H1 (cell line): ENCODE data around the gene KAT2A. TPM values are rescaled to one million over a fixed set of nuclear protein-coding genes. Genes with fewer than 3 reads are reported as not detected.

ENCODE experiments used
- CTCF ChIA-PET: fragments of 300-600 bp; sonication (Branson Sonifier 250); formaldehyde crosslinking; loops from one replicate; lab custom pipeline; 2021; ENCODE audit not compliant: partially characterized antibody; lab: Charles Lee
- POLR2A ChIA-PET: fragments of 300-600 bp; sonication (Branson Sonifier 250); formaldehyde crosslinking; loops from one replicate; lab custom pipeline; 2021; ENCODE audit warnings: inconsistent platforms; ENCODE audit not compliant: partially characterized antibody; lab: Charles Lee
- DNase-seq, 2 experiments: peaks; one replicate each; pipeline versions ENCODE4 v3.0.0 to v3.0.0-alpha.2; 2010 to 2022; ENCODE audit warnings: low spot score in 2 of 2, low read depth in 1 of 2, mixed read lengths in 1 of 2
- FAIRE-seq: peaks from 2 replicates; lab custom pipeline; 2011; peaks lifted over from hg19 to GRCh38; lab: Jason Lieb, UNC
- H2AFZ ChIP-seq: 2 replicates; pipeline ENCODE4 v1.8.1; 2012; ENCODE audit warnings: low read length, inconsistent platforms
- H2AK5ac ChIP-seq: 2 replicates; pipeline ENCODE4 v1.6.1; 2013; ENCODE audit warnings: low read depth, low read length
- H2BK120ac ChIP-seq: replicated peaks from 2 replicates; pipeline ENCODE3; 2013; ENCODE audit warnings: low read depth, low read length, inconsistent platforms
- H2BK12ac ChIP-seq: 2 replicates; pipeline ENCODE4 v1.6.1; 2013; ENCODE audit warnings: low read depth, low read length
- H2BK15ac ChIP-seq: 2 replicates; pipeline ENCODE4 v1.6.1; 2013; ENCODE audit warnings: low read length
- H2BK20ac ChIP-seq: 2 replicates; pipeline ENCODE4 v1.6.1; 2013; ENCODE audit warnings: low read length
- H2BK5ac ChIP-seq: 2 replicates; pipeline ENCODE4 v1.6.1; 2013; ENCODE audit warnings: low read depth, low read length
- H3K14ac ChIP-seq: 2 replicates; pipeline ENCODE4 v1.6.1; 2013; ENCODE audit warnings: inconsistent platforms; ENCODE audit not compliant: insufficient read length
- H3K18ac ChIP-seq: 2 replicates; pipeline ENCODE4 v1.6.1; 2013; ENCODE audit warnings: low read length; ENCODE audit errors: extremely low read depth
- H3K23ac ChIP-seq: 2 replicates; pipeline ENCODE4 v1.6.1; 2013; ENCODE audit warnings: inconsistent platforms; ENCODE audit not compliant: insufficient read length
- H3K23me2 ChIP-seq: 2 replicates; pipeline ENCODE4 v1.6.1; 2013; ENCODE audit warnings: low read depth, low read length
- H3K27ac ChIP-seq: 2 replicates; pipeline ENCODE4 v1.6.1; 2011; ENCODE audit warnings: low read depth, low read length, inconsistent platforms
- H3K27me3 ChIP-seq, 4 experiments: replicated peaks in 1 of 4; 1 replicate in 1 of 4; 2 replicates in 3 of 4; pipeline versions ENCODE4 v1.6.1 to v1.8.1; 2011 to 2013; ENCODE audit warnings: low read length in 3 of 4, mild to moderate bottlenecking in 3 of 4, inconsistent platforms in 2 of 4, mixed read lengths in 2 of 4, moderate library complexity in 1 of 4; ENCODE audit not compliant: control insufficient read depth in 3 of 4, insufficient read depth in 3 of 4; ENCODE audit errors: extremely low read depth in 1 of 4
- H3K36me3 ChIP-seq, 4 experiments: 2 replicates each; pipeline versions ENCODE4 v1.6.1 to v1.8.1; 2011 to 2013; ENCODE audit warnings: mild to moderate bottlenecking in 4 of 4, low read length in 3 of 4, moderate library complexity in 2 of 4, control low read depth in 1 of 4, inconsistent platforms in 1 of 4; ENCODE audit not compliant: insufficient read depth in 4 of 4, control insufficient read depth in 2 of 4
- H3K4ac ChIP-seq: replicated peaks from 2 replicates; pipeline ENCODE3; 2013; ENCODE audit warnings: low read length, low read depth, mixed read lengths, inconsistent platforms; ENCODE audit not compliant: insufficient read length
- H3K4me1 ChIP-seq, 4 experiments: replicated peaks in 1 of 4; 1 replicate in 1 of 4; 2 replicates in 3 of 4; pipeline versions ENCODE4 v1.6.1 to v1.8.1; 2011 to 2013; ENCODE audit warnings: low read length in 3 of 4, inconsistent platforms in 2 of 4, mixed read lengths in 1 of 4; ENCODE audit not compliant: insufficient read depth in 4 of 4, control insufficient read depth in 3 of 4
- H3K4me2 ChIP-seq, 2 experiments: 2 replicates each; pipeline versions ENCODE4 v1.6.1 to v1.8.1; 2011 to 2013; ENCODE audit warnings: low read depth in 2 of 2, low read length in 2 of 2, control low read depth in 1 of 2, inconsistent platforms in 1 of 2, mild to moderate bottlenecking in 1 of 2; ENCODE audit not compliant: insufficient read depth in 1 of 2
- H3K4me3 ChIP-seq, 4 experiments: fragments of 200-600, 300-600 bp in 1 of 4; sonication (generic), shearing (Covaris generic), sonication (Bioruptor Twin) in 1 of 4; 2 replicates each; pipeline versions ENCODE4 v1.5.1 to v1.8.1; 2011 to 2016; ENCODE audit warnings: low read length in 4 of 4, low read depth in 3 of 4, control low read depth in 2 of 4, inconsistent platforms in 2 of 4, mild to moderate bottlenecking in 2 of 4, mixed read lengths in 1 of 4, moderate library complexity in 1 of 4; ENCODE audit not compliant: insufficient read depth in 2 of 4; ENCODE audit errors: extremely low read depth in 1 of 4
- H3K56ac ChIP-seq: replicated peaks from 2 replicates; pipeline ENCODE3; 2013; ENCODE audit warnings: low read depth, mild to moderate bottlenecking, mixed read lengths, low read length, inconsistent platforms; ENCODE audit not compliant: insufficient read length
- H3K79me1 ChIP-seq: 2 replicates; pipeline ENCODE4 v1.6.1; 2013; ENCODE audit warnings: low read depth, low read length, control low read depth
- H3K79me2 ChIP-seq, 2 experiments: 2 replicates each; pipeline versions ENCODE4 v1.6.1 to v1.8.1; 2012 to 2013; ENCODE audit warnings: low read length in 2 of 2, mild to moderate bottlenecking in 2 of 2, inconsistent platforms in 1 of 2; ENCODE audit not compliant: insufficient read depth in 2 of 2, control insufficient read depth in 1 of 2
- H3K9ac ChIP-seq, 4 experiments: replicated peaks in 1 of 4; 1 replicate in 1 of 4; 2 replicates in 3 of 4; pipeline versions ENCODE4 v1.6.1 to v1.8.1; 2011 to 2013; ENCODE audit warnings: low read depth in 3 of 4, low read length in 3 of 4, control low read depth in 2 of 4, mild to moderate bottlenecking in 2 of 4, moderate library complexity in 2 of 4, inconsistent platforms in 1 of 4; ENCODE audit errors: extremely low read depth in 1 of 4
- H3K9me3 ChIP-seq, 2 experiments: 2 replicates each; pipeline versions ENCODE4 v1.6.1 to v1.8.1; 2012 to 2013; ENCODE audit warnings: mild to moderate bottlenecking in 2 of 2, moderate library complexity in 2 of 2, control low read depth in 1 of 2, inconsistent platforms in 1 of 2, low read depth in 1 of 2, low read length in 1 of 2, mixed read lengths in 1 of 2; ENCODE audit not compliant: insufficient read depth in 2 of 2
- H4K20me1 ChIP-seq, 2 experiments: replicated peaks in 1 of 2; 2 replicates each; pipeline versions ENCODE3 to v1.8.1; 2011 to 2013; ENCODE audit warnings: inconsistent platforms in 2 of 2, low read length in 2 of 2, mild to moderate bottlenecking in 1 of 2; ENCODE audit not compliant: insufficient read depth in 2 of 2, control insufficient read depth in 1 of 2
- H4K5ac ChIP-seq: 2 replicates; pipeline ENCODE4 v1.6.1; 2013; ENCODE audit warnings: low read length, low read depth, mixed read lengths, inconsistent platforms; ENCODE audit not compliant: insufficient read length
- H4K8ac ChIP-seq: 2 replicates; pipeline ENCODE4 v1.8.0; 2013; ENCODE audit warnings: mild to moderate bottlenecking, moderate library complexity, low read length, inconsistent platforms; ENCODE audit not compliant: insufficient read depth; ENCODE audit errors: extremely low read depth
- H4K91ac ChIP-seq: replicated peaks from 2 replicates; pipeline ENCODE3; 2013; ENCODE audit warnings: low read length, mixed read lengths, inconsistent platforms; ENCODE audit not compliant: insufficient read length
- BCL11A ChIP-seq, 2 experiments: IDR thresholded peaks; one replicate each; pipeline ENCODE4 v1.6.1; 2011; ENCODE audit warnings: low read depth in 2 of 2, low read length in 2 of 2, mild to moderate bottlenecking in 2 of 2
- KDM5A ChIP-seq: fragments of 200-600 bp; IDR thresholded peaks from 2 replicates; pipeline ENCODE4 v1.7.1; 2012; ENCODE audit warnings: mild to moderate bottlenecking, low read length, inconsistent platforms, mixed read lengths
- MAX ChIP-seq: IDR thresholded peaks from 2 replicates; pipeline ENCODE4 v1.6.1; 2012; ENCODE audit warnings: inconsistent platforms
- NRF1 ChIP-seq: IDR thresholded peaks from 2 replicates; pipeline ENCODE4 v1.6.1; 2011; ENCODE audit warnings: mild to moderate bottlenecking, low read depth, low read length, improper control_type of control experiment
- SIRT6 ChIP-seq: IDR thresholded peaks from one replicate; pipeline ENCODE4 v1.7.1; 2012; ENCODE audit warnings: low read length, inconsistent platforms
- TAF7 ChIP-seq: optimal IDR thresholded peaks from 2 replicates; pipeline ENCODE3; 2011; ENCODE audit warnings: low read depth, mild to moderate bottlenecking, inconsistent platforms, low read length, moderate library complexity, borderline replicate concordance
- ZNF274 ChIP-seq: IDR thresholded peaks from 2 replicates; pipeline ENCODE4 v1.7.0; 2012; ENCODE audit warnings: low read length, borderline replicate concordance; ENCODE audit errors: extremely low read depth
- WGBS, 2 experiments: shearing (Covaris generic) in 1 of 2; methylation state at CpG; one replicate each; pipeline versions ENCODE4 v1.1.6 to v1.1.7; 2013 to 2015; ENCODE audit warnings: low lambda C conversion rate in 2 of 2, mixed read lengths in 2 of 2, inconsistent platforms in 1 of 2, low coverage in 1 of 2, missing lambda C conversion rate in 1 of 2; ENCODE audit not compliant: insufficient replicate concordance in 2 of 2, insufficient coverage in 1 of 2, insufficient read length in 1 of 2; ENCODE audit errors: extremely low coverage in 1 of 2, missing lambda C conversion rate in 1 of 2; 5-methylcytosine and 5-hydroxymethylcytosine counted together
- polyA plus RNA-seq, 7 experiments: library from polyadenylated mRNA; depleted of rRNA in 3 of 7; stranded (reverse) in 5 of 7; unstranded in 2 of 7; fragments of >200 nt in 5 of 7; fragments of 200-250 nt in 2 of 7; gene quantifications; 1 replicate in 5 of 7; 2 replicates in 1 of 7; 4 replicates in 1 of 7; pipeline versions ENCODE4 v1.2.1 to v1.2.3, GENCODE V29; 2011 to 2013; ENCODE audit warnings: missing spikeins in 2 of 7, mixed read lengths in 2 of 7
- total RNA-seq: library from RNA; stranded (reverse); fragmentation: NEBNext Ultra II Directional; extraction: Animal tissue kit (Norgen Biotek cat#: 25700); gene quantifications from 2 replicates; pipeline ENCODE4 v1.2.1, GENCODE V29; 2021

The KAT2A gene
- total and polyA plus RNA-seq, 2 of the 8 experiments (the other 6 are each of a cell fraction or from before 2014, with no cell fraction given) = 34.2 to 40.1 TPM

DNA sequence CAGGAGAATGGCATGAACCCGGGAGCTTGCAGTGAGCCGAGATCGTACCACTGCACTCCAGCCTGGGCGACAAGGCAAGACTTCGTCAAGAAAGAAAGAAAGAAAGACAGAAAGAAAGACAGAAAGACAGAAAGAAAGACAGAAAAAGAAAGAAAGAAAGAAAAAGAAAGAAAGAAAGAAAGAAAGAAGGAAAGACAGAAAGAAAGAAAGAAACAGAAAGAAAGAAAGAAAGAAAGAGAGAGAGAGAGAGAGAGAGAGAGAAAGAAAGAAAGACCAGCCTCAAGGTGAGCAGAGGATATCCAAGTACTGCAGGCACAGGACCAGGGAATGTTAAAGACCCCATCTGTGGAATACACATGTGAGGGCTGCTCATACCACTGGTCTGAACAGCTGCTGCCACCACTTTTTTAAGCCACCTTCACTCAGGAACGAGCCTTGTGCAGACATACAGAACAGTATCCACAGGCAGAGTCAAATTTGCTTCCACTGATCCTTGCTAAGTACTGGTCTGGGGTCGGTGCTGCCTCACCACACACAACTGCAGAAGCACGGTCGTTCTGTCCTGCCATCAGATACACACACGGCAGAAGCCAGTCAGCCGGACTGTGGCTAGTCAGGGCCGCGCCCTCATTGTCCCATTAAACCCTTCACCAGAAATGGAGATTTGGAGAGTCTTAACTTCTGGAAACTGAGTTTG is 25.9 kb upstream of the KAT2A start:
- peaks cover 5% of the 10 kb centered on the region for H3K79me1 ChIP-seq
- no peak overlapping the region for H3K18ac ChIP-seq
- no peak overlapping the region for H3K27ac ChIP-seq
- no peak overlapping the region for H2BK15ac ChIP-seq
- no peak overlapping the region for H2BK12ac ChIP-seq
- H3K4me2 ChIP-seq = no peak overlapping the region
- H3K9me3 ChIP-seq = no peaks in the 10 kb centered on the region
- no peaks in the 10 kb centered on the region for H3K23me2 ChIP-seq
- H3K27me3 ChIP-seq = no peaks in the 10 kb centered on the region
- H2BK120ac ChIP-seq = no peak overlapping the region
- H3K23ac ChIP-seq = no peak overlapping the region
- H3K14ac ChIP-seq = no peak overlapping the region
- no peak overlapping the region for H2AK5ac ChIP-seq
- FAIRE-seq (no peak), DNase-seq (no peak)
- 96% methylated on average over 13 of the region's 13 CpGs; no CpG with 5 or more reads in 1 of the 2 experiments for WGBS, 2 experiments
- H3K4me3 ChIP-seq = no peak overlapping the region
- no peak overlapping the region; the same call in 1 of the 2 replicates for H4K8ac ChIP-seq
- H2BK20ac ChIP-seq = no peak overlapping the region
- H3K56ac ChIP-seq = no peak overlapping the region
- CTCF ChIA-PET = no interaction called here
- POLR2A ChIA-PET = interaction anchor here (1.3 to 2.1 kb wide), 2 partner anchors 9 to 11 kb away, joined by 4 to 8 read pairs; no protein-coding TSS in a partner anchor
- no peak overlapping the region for H3K4ac ChIP-seq
- no peak overlapping the region for H4K5ac ChIP-seq
- H2AFZ ChIP-seq = no peak overlapping the region
- no peak overlapping the region for H4K91ac ChIP-seq
- H3K36me3 ChIP-seq = peaks cover 0 to 8% (median 4%) of the 10 kb centered on the region in 4 experiments; a peak in 4 of 8 replicates
- no peak overlapping the region for H2BK5ac ChIP-seq
- H3K9ac ChIP-seq = no peak overlapping the region
- H3K4me1 ChIP-seq = 0 out of 7 replicates have a peak, but pooled peaks cover 0 to 2% (median 0%) of the 10 kb centered on the region in 4 experiments
- peaks cover 0 to 34% of the 10 kb centered on the region in 2 experiments; a peak in 2 of 4 replicates for H3K79me2 ChIP-seq
- peaks cover 4 to 9% of the 10 kb centered on the region in 2 experiments for H4K20me1 ChIP-seq
- TF ChIP-seq SIRT6 (no peak), KDM5A (no peak), NRF1 (no peak), TAF7 (no peak), BCL11A (IDR thresholded peaks at IDR 0.05; ENCODE audit: low read depth in 2 of 2, low read length in 2 of 2) (no peak), ZNF274 (no peak), MAX (no peak)
